ENCODE results near the gene ARRDC1.
"Not testable (repeated sequence)": the region's sequence is repeated elsewhere in the genome, so short reads cannot be mapped to it uniquely, and the experiment has no call there.

The ARRDC1 gene

GRCh38 chr9:137620581-137620980 lies 15.1 kb downstream of the ARRDC1 start:
- peaks cover 14% of the 10 kb centered on the region for H3K36me3 ChIP-seq (ENCODE audit: insufficient read depth, low read length)
- no peak overlapping the region for H3K4me3 ChIP-seq
- no peak for DNase-seq (ENCODE audit: low read depth, low spot score)
- no peaks in the 10 kb centered on the region for H3K9me3 ChIP-seq (ENCODE audit: low read depth, low read length)
- TF ChIP-seq POLR2AphosphoS5 (IDR thresholded peaks at IDR 0.05; ENCODE audit: borderline replicate concordance, low read depth, low read length) (no peak), FOXP2 (optimal IDR thresholded peaks at IDR 0.05; ENCODE audit: control extremely low read depth, extremely low read length, insufficient read depth) (no peak), EZH2 (IDR thresholded peaks at IDR 0.05) (no peak)
- no peak overlapping the region for H3K9ac ChIP-seq (ENCODE audit: insufficient read length)
- H3K27ac ChIP-seq: no peak overlapping the region

- H3K9me3 ChIP-seq (ENCODE audit: low read depth, low read length): no peaks in the 10 kb centered on the region
- no peak overlapping the region for H3K9ac ChIP-seq (ENCODE audit: insufficient read length)
- no peak overlapping the region for H3K27ac ChIP-seq
- no peak for DNase-seq (ENCODE audit: low read depth, low spot score)
- TF ChIP-seq EZH2 (IDR thresholded peaks at IDR 0.05) (no peak), POLR2AphosphoS5 (IDR thresholded peaks at IDR 0.05; ENCODE audit: borderline replicate concordance, low read depth, low read length) (no peak)
- H3K36me3 ChIP-seq (ENCODE audit: insufficient read depth, low read length): peaks cover 12% of the 10 kb centered on the region
- H3K4me3 ChIP-seq: no peak overlapping the region
Observed at GRCh38 chr9:137621131-137621757, 15.8 kb downstream of the ARRDC1 start.

DNA sequence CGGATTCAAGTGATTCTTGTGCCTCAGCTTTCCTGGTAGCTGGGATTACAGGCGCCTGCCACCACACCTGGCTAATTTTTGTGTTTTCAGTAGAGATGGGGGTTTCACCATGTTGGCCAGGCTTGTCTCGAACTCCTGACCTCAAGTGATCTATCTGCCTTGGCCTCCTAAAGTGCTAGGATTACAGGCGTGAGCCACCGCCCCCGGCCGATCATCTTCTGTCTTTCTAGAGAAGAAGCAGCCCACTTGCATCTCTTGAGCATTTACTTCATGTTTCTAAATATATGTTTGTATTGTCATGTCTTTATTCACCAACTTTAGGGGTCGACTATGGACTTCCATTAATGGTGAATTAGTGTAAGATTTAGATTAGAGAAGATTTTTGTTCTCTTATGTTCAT lies 16.7 kb downstream of the ARRDC1 start:
- not testable (repeated sequence) for H3K36me3 ChIP-seq (ENCODE audit: insufficient read depth, low read length); H3K4me3 ChIP-seq; H3K9ac ChIP-seq (ENCODE audit: insufficient read length); H3K27ac ChIP-seq; DNase-seq (ENCODE audit: low read depth, low spot score); H3K9me3 ChIP-seq (ENCODE audit: low read depth, low read length)

- Histone ChIP-seq H3K27ac (no peak overlapping the region), H3K36me3 (ENCODE audit: insufficient read depth, low read length) (peaks cover under 1% of the 10 kb centered on the region), H3K9ac (ENCODE audit: insufficient read length) (no peak overlapping the region), H3K9me3 (ENCODE audit: low read depth, low read length) (no peaks in the 10 kb centered on the region), H3K4me3 (no peak overlapping the region)
- TF ChIP-seq POLR2AphosphoS5 (IDR thresholded peaks at IDR 0.05; ENCODE audit: borderline replicate concordance, low read depth, low read length): no peak
- no peak for TF ChIP-seq EZH2 (IDR thresholded peaks at IDR 0.05)
- no peak for TF ChIP-seq FOXP2 (optimal IDR thresholded peaks at IDR 0.05; ENCODE audit: control extremely low read depth, extremely low read length, insufficient read depth)
- DNase-seq (ENCODE audit: low read depth, low spot score): no peak
Observed at GRCh38 chr9:137626464-137626863, 21.0 kb downstream of the ARRDC1 start.

GRCh38 chr9:137627406-137627805 lies 21.9 kb downstream of the ARRDC1 start:
- H3K4me3 ChIP-seq; DNase-seq (ENCODE audit: low read depth, low spot score); H3K36me3 ChIP-seq (ENCODE audit: insufficient read depth, low read length); H3K9ac ChIP-seq (ENCODE audit: insufficient read length); H3K9me3 ChIP-seq (ENCODE audit: low read depth, low read length); H3K27ac ChIP-seq: not testable (repeated sequence)

GRCh38 chr9:137630126-137630525 lies 24.6 kb downstream of the ARRDC1 start:
- DNase-seq (ENCODE audit: low read depth, low spot score): no peak
- H3K9ac ChIP-seq (ENCODE audit: insufficient read length): no peak overlapping the region
- no peak overlapping the region for H3K4me3 ChIP-seq
- H3K27ac ChIP-seq: no peak overlapping the region
- H3K9me3 ChIP-seq (ENCODE audit: low read depth, low read length): no peaks in the 10 kb centered on the region
- TF ChIP-seq POLR2AphosphoS5 (IDR thresholded peaks at IDR 0.05; ENCODE audit: borderline replicate concordance, low read depth, low read length): no peak
- no peak for TF ChIP-seq FOXP2 (optimal IDR thresholded peaks at IDR 0.05; ENCODE audit: control extremely low read depth, extremely low read length, insufficient read depth)
- TF ChIP-seq EZH2 (IDR thresholded peaks at IDR 0.05): no peak
- H3K36me3 ChIP-seq (ENCODE audit: insufficient read depth, low read length): no peaks in the 10 kb centered on the region

DNA sequence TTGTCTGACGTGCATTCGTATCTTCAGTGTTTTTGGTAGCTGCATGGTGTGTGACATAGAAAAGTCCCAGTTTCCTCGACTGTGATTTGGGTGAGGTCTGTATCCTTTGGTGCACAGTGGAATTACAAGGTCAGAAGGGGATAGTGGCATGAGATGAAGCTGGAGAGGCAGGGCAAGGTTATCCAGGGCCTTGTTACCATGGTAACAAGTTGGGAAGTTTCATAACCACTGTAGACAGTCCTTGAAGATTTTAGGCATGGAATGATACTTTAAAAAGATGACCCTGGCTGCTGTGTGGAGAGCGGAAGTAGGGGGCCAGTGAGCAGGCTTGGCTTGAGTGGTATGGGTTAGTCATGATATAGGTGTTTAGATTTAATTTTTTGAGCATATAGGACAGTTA lies 25.2 kb downstream of the ARRDC1 start:
- TF ChIP-seq EZH2 (IDR thresholded peaks at IDR 0.05) (no peak), FOXP2 (optimal IDR thresholded peaks at IDR 0.05; ENCODE audit: control extremely low read depth, extremely low read length, insufficient read depth) (no peak), POLR2AphosphoS5 (IDR thresholded peaks at IDR 0.05; ENCODE audit: borderline replicate concordance, low read depth, low read length) (no peak)
- Histone ChIP-seq H3K4me3 (no peak overlapping the region), H3K27ac (no peak overlapping the region), H3K36me3 (ENCODE audit: insufficient read depth, low read length) (no peaks in the 10 kb centered on the region), H3K9me3 (ENCODE audit: low read depth, low read length) (no peaks in the 10 kb centered on the region), H3K9ac (ENCODE audit: insufficient read length) (no peak overlapping the region)
- DNase-seq (ENCODE audit: low read depth, low spot score): no peak

DNA sequence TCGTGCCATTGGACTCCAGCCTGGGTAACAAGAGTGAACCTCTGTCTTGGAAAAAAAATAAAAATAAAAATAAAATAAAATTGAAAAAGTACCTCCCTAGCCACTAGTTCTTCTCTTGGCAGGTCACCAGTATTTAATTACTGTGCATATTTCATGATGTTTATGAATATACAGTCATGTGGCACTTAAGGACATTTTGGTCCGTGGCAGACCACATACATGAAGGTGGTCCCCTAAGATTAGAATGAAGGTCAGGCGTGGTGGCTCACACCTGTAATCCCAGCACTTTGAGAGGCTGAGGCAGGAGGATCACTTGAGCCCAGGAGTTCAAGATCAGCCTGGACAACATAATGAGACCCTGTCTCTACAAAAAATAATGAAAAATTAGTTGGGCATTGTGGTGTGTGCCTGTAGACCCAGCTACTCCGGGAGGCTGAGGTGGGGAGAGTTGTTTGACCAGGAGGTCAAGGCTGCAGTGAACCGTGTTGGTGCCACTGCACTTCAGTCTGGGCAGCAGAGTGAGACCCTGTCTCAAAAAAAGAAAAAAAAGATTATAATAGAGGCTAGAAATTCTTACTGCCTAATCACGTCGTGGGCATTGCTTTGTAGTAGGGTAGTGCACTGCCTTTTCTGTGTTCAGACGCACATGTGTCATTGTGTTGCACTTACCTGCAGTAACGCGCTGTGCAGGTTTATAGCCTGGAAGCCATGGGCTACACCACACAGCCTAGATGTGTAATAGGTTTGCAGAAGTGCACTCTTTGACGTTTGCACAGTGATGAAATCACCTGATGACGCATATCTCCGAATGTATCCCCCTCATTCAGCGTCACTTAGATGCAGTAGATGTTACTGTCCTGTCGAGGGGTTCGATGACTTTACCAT lies 26.1 kb downstream of the ARRDC1 start:
- no peak for DNase-seq (ENCODE audit: low read depth, low spot score)
- no peak overlapping the region for H3K4me3 ChIP-seq
- no peaks in the 10 kb centered on the region for H3K9me3 ChIP-seq (ENCODE audit: low read depth, low read length)
- H3K27ac ChIP-seq: no peak overlapping the region
- no peaks in the 10 kb centered on the region for H3K36me3 ChIP-seq (ENCODE audit: insufficient read depth, low read length)
- TF ChIP-seq EZH2 (IDR thresholded peaks at IDR 0.05): no peak
- no peak for TF ChIP-seq FOXP2 (optimal IDR thresholded peaks at IDR 0.05; ENCODE audit: control extremely low read depth, extremely low read length, insufficient read depth)
- no peak for TF ChIP-seq POLR2AphosphoS5 (IDR thresholded peaks at IDR 0.05; ENCODE audit: borderline replicate concordance, low read depth, low read length)
- H3K9ac ChIP-seq (ENCODE audit: insufficient read length): no peak overlapping the region

All from SK-N-MC (cell line).